Bronchial epithelial cell (primary cell): ENCODE measurements around the gene SPAST. TPM values are rescaled to one million over a fixed set of nuclear protein-coding genes. Genes with fewer than 3 reads are reported as not detected.
A peak's percentile ranks its signal among the peaks of the same experiment; 100 is the strongest.
"Not testable (repeated sequence)": the region's sequence is repeated elsewhere in the genome, so short reads cannot be mapped to it uniquely, and the experiment has no call there.

Experiments
- DNase-seq: peaks from one replicate; pipeline ENCODE4 v3.0.0-alpha.2; 2010; ENCODE audit warnings: low read depth
- FAIRE-seq: peaks from 2 replicates; lab custom pipeline; 2011; peaks lifted over from hg19 to GRCh38; lab: Jason Lieb, UNC
- H3K27me3 ChIP-seq: 2 replicates; pipeline ENCODE4 v1.5.1; 2011; ENCODE audit warnings: low read length; ENCODE audit not compliant: control insufficient read depth, insufficient read depth
- H3K36me3 ChIP-seq: 2 replicates; pipeline ENCODE4 v1.5.1; 2011; ENCODE audit warnings: low read length; ENCODE audit not compliant: control insufficient read depth, insufficient read depth
- H3K4me3 ChIP-seq: 2 replicates; pipeline ENCODE4 v1.5.1; 2011; ENCODE audit warnings: mild to moderate bottlenecking, low read depth, low read length, control low read depth
- total RNA-seq: library from RNA; depleted of rRNA; stranded (reverse); fragments of >200 nt; gene quantifications from 2 replicates; pipeline ENCODE4 v1.2.1, GENCODE V29; 2014
- TF ChIP-seq, protein P1 (sequence below): IDR thresholded peaks from 2 replicates; pipeline ENCODE4 v1.5.1; 2011; ENCODE audit warnings: mild to moderate bottlenecking, moderate library complexity, low read length, control low read depth, inconsistent platforms; ENCODE audit not compliant: insufficient read depth, severe bottlenecking

The SPAST gene
- total RNA-seq, 1 donor from 2014 or later: 25.5 TPM

DNA sequence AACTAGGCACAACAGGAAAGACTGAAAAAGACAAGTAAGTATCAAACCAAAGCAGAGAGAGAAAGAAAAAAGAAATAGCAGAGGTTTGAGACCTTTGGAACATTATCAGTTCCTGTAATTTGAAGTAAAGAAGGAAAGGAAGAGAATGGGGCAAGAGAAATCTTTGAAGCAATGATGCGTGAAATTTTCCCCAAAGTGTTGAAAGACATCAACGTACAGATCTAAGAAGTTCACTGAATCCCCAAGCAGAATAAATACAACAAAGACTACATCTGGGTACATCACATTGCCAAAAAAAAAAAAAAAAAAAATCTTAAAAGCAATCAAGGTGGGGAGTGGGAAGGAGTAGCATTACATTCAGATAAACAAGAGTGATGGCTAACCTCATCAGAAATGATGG is 96.3 kb downstream of the SPAST start:
- FAIRE-seq (no peak), DNase-seq (no peak)
- H3K36me3 ChIP-seq: no peaks in the 10 kb centered on the region
- TF ChIP-seq, protein P1, sequence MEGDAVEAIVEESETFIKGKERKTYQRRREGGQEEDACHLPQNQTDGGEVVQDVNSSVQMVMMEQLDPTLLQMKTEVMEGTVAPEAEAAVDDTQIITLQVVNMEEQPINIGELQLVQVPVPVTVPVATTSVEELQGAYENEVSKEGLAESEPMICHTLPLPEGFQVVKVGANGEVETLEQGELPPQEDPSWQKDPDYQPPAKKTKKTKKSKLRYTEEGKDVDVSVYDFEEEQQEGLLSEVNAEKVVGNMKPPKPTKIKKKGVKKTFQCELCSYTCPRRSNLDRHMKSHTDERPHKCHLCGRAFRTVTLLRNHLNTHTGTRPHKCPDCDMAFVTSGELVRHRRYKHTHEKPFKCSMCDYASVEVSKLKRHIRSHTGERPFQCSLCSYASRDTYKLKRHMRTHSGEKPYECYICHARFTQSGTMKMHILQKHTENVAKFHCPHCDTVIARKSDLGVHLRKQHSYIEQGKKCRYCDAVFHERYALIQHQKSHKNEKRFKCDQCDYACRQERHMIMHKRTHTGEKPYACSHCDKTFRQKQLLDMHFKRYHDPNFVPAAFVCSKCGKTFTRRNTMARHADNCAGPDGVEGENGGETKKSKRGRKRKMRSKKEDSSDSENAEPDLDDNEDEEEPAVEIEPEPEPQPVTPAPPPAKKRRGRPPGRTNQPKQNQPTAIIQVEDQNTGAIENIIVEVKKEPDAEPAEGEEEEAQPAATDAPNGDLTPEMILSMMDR: no peak
- no peak overlapping the region for H3K4me3 ChIP-seq
- no peaks in the 10 kb centered on the region for H3K27me3 ChIP-seq

DNA sequence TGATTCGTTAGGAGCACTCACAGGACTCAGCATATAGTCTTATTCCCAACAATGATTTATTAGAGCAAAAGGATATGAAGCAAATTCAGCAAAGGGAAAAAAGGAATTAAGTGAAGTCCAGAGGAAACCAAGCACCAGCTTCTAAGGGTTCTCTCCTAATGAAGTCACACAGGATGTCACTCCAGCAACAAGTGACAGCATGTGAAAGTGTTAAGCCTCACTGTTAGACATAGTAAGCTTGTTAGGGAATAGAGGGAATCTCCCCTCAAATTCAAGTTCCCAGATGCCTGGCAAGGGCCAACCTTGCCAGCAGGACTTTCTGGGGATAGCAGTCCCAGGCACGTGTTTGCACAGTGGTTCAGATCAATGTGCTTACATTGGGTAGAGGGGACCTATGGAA is 97.9 kb downstream of the SPAST start:
- H3K27me3 ChIP-seq: no peaks in the 10 kb centered on the region
- H3K36me3 ChIP-seq: no peaks in the 10 kb centered on the region
- FAIRE-seq: no peak
- TF ChIP-seq, protein P1: no peak
- no peak for DNase-seq
- no peak overlapping the region for H3K4me3 ChIP-seq

DNA sequence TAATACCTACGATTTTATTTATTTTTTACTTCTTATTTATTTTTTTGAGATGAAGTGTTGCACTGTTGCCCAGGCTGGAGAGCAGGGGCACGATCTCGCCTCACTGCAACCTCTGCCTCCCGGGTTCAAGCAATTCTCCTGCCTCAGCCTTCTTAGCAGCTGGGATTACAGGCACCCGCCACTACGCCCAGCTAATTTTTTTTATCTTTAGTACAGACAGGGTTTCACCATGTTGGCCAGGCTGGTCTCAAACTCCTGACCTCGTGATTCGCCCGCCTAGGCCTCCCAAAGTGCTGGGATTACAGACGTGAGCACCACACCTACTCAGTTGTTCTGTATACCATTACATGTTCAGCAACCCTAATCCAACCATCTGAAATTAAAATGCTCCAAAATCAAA is 100.9 kb downstream of the SPAST start:
- not testable (repeated sequence) for H3K36me3 ChIP-seq, H3K27me3 ChIP-seq, DNase-seq, H3K4me3 ChIP-seq, FAIRE-seq

DNA sequence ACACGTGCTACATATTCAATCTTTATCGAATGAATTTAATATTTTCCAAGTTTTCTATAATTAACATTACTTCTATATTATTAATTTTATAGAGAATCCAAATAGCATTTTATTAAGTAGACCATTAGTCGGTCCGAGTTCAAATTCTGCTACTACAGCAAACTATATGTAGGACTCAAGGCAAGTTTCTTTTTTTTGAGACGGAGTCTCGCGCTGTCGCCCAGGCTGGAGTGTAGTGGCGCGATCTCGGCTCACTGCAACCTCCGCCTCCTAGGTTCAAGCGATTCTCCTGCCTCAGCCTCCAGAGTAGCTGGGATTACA is 101.6 kb downstream of the SPAST start:
- not testable (repeated sequence) for DNase-seq, H3K27me3 ChIP-seq, FAIRE-seq, H3K36me3 ChIP-seq
- peak overlapping the region; percentile 70 for H3K4me3 ChIP-seq

DNA sequence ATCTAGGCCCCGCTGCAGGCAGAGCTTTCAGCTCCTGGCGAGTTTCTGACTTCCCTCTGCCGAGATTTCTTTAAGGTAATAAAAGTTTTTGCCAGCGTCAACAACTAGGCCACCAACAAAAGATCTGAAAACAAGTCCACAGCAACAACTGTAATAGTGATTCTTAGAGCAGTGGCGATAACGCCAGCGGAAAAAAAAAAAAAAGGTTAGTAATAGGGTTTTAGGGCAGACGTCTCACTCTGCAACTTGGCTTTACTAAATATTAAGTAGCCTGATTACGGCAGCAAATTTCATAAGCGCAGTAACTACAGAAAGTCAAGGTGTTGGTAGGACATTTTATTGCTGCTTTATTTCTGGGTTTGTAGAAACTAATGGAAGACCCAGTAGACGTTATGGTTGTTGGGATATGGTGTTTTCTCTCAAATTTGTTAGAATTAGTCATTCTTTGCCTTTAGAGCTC is 102.8 kb downstream of the SPAST start:
- no peaks in the 10 kb centered on the region for H3K27me3 ChIP-seq
- peak overlapping the region; percentile 70 for H3K4me3 ChIP-seq
- DNase-seq (no peak), FAIRE-seq (no peak)
- TF ChIP-seq, protein P1: no peak
- H3K36me3 ChIP-seq: no peaks in the 10 kb centered on the region

DNA sequence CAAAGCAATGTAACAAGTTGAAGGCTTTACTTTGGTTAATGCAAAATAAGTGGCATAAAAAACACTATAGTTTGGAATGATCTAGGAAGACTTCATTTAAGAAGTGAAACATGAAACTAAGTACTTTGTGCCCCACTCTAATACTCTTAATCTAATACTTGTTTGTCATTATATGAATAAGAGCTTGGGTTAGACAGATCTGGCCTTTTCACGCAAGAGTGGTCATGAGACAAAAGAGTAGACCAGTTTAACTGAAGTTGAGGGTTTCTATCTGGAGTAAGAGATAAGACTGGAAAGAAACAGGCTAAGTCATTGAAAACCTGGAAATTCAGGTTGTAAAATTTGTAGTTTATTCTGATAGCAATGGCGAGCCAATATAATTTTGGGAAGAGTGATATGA is 105.2 kb downstream of the SPAST start:
- Histone ChIP-seq H3K27me3 (no peaks in the 10 kb centered on the region), H3K4me3 (no peak overlapping the region), H3K36me3 (no peaks in the 10 kb centered on the region)
- TF ChIP-seq, protein P1: no peak
- DNase-seq: no peak
- FAIRE-seq: no peak

DNA sequence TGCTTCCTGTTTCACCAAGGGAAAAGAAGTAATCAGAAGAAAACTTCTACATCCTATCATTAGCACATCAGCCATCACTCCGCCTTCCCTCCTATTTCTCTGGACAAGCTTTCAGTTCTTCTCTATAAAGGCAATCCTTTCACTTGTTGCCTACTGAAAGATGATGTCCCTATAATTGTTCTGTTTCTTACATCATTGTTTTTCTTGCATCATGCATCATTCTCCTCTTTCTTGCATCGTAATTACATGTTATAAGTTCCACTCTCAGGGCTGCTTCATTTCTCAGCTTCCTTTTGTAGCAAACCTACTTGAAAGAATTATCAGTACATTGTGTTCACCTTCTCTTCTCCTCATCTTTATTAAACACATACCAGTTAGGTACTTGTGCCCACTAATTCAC is 109.5 kb downstream of the SPAST start:
- no peak overlapping the region for H3K4me3 ChIP-seq
- H3K27me3 ChIP-seq: no peaks in the 10 kb centered on the region
- H3K36me3 ChIP-seq: peaks cover 2% of the 10 kb centered on the region
- TF ChIP-seq, protein P1: no peak
- DNase-seq: no peak
- FAIRE-seq: no peak
